ENCODE data around the gene CHCT1. TPM values are rescaled to one million over a fixed set of nuclear protein-coding genes. Genes with fewer than 3 reads are reported as not detected.

Gene CHCT1
- total RNA-seq, 1 experiment from 2014 or later: 0.88 TPM

- POLR2A ChIA-PET (ENCODE audit: low non-redundant PET): no interaction called here
- peaks cover 40% of the 10 kb centered on the region for H3K4me1 ChIP-seq (ENCODE audit: insufficient read depth, low read length, poor library complexity, severe bottlenecking)
- no peaks in the 10 kb centered on the region for H3K27me3 ChIP-seq (replicated peaks; ENCODE audit: insufficient read depth, low read depth, low read length, poor library complexity)
- CTCF ChIA-PET: no interaction called here
- no peak overlapping the region for H3K4me3 ChIP-seq (ENCODE audit: low read depth, low read length, poor library complexity, severe bottlenecking)
- BruUV-seq (replicated peaks): no TSS peak
- no peaks in the 10 kb centered on the region for H3K9me3 ChIP-seq (ENCODE audit: low read depth, low read length, poor library complexity, severe bottlenecking)
- no peak overlapping the region for H3K27ac ChIP-seq (ENCODE audit: low read depth, low read length, poor library complexity, severe bottlenecking)
- no peaks in the 10 kb centered on the region for H3K36me3 ChIP-seq (ENCODE audit: insufficient read depth, low read length, poor library complexity, severe bottlenecking)
- DNase-seq (ENCODE audit: low spot score): no peak
- TF ChIP-seq EZH2 (IDR thresholded peaks at IDR 0.05; ENCODE audit: borderline replicate concordance, low read depth, low read length, poor library complexity, severe bottlenecking): no peak
- TF ChIP-seq, protein P1, sequence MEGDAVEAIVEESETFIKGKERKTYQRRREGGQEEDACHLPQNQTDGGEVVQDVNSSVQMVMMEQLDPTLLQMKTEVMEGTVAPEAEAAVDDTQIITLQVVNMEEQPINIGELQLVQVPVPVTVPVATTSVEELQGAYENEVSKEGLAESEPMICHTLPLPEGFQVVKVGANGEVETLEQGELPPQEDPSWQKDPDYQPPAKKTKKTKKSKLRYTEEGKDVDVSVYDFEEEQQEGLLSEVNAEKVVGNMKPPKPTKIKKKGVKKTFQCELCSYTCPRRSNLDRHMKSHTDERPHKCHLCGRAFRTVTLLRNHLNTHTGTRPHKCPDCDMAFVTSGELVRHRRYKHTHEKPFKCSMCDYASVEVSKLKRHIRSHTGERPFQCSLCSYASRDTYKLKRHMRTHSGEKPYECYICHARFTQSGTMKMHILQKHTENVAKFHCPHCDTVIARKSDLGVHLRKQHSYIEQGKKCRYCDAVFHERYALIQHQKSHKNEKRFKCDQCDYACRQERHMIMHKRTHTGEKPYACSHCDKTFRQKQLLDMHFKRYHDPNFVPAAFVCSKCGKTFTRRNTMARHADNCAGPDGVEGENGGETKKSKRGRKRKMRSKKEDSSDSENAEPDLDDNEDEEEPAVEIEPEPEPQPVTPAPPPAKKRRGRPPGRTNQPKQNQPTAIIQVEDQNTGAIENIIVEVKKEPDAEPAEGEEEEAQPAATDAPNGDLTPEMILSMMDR (conservative IDR thresholded peaks at IDR 0.05; ENCODE audit: low read depth, low read length): no peak
- intact Hi-C loops (cut with micrococcal nuclease; ENCODE audit: unreplicated experiment): no loop called here
Measured at GRCh38 chr17:60393840-60394723, 28.2 kb upstream of the CHCT1 start.

GRCh38 chr17:60395508-60396065, 26.7 kb upstream of the CHCT1 start:
- no TSS peak for BruUV-seq (replicated peaks)
- H3K4me1 ChIP-seq (ENCODE audit: insufficient read depth, low read length, poor library complexity, severe bottlenecking): peaks cover 27% of the 10 kb centered on the region
- TF ChIP-seq, protein P1 (conservative IDR thresholded peaks at IDR 0.05; ENCODE audit: low read depth, low read length): no peak
- no peak for TF ChIP-seq EZH2 (IDR thresholded peaks at IDR 0.05; ENCODE audit: borderline replicate concordance, low read depth, low read length, poor library complexity, severe bottlenecking)
- H3K36me3 ChIP-seq (ENCODE audit: insufficient read depth, low read length, poor library complexity, severe bottlenecking): no peaks in the 10 kb centered on the region
- ChIA-PET CTCF (no interaction called here), POLR2A (ENCODE audit: low non-redundant PET) (no interaction called here)
- intact Hi-C loops (cut with micrococcal nuclease; ENCODE audit: unreplicated experiment): no loop called here
- no peaks in the 10 kb centered on the region for H3K27me3 ChIP-seq (replicated peaks; ENCODE audit: insufficient read depth, low read depth, low read length, poor library complexity)
- no peaks in the 10 kb centered on the region for H3K9me3 ChIP-seq (ENCODE audit: low read depth, low read length, poor library complexity, severe bottlenecking)
- H3K27ac ChIP-seq (ENCODE audit: low read depth, low read length, poor library complexity, severe bottlenecking): no peak overlapping the region
- H3K4me3 ChIP-seq (ENCODE audit: low read depth, low read length, poor library complexity, severe bottlenecking): no peak overlapping the region
- peak; percentile 70 for DNase-seq (ENCODE audit: low spot score)

- Histone ChIP-seq H3K9me3 (ENCODE audit: low read depth, low read length, poor library complexity, severe bottlenecking) (no peaks in the 10 kb centered on the region), H3K4me3 (ENCODE audit: low read depth, low read length, poor library complexity, severe bottlenecking) (no peak overlapping the region), H3K4me1 (ENCODE audit: insufficient read depth, low read length, poor library complexity, severe bottlenecking) (peaks cover 22% of the 10 kb centered on the region), H3K27me3 (replicated peaks; ENCODE audit: insufficient read depth, low read depth, low read length, poor library complexity) (no peaks in the 10 kb centered on the region), H3K27ac (ENCODE audit: low read depth, low read length, poor library complexity, severe bottlenecking) (no peak overlapping the region), H3K36me3 (ENCODE audit: insufficient read depth, low read length, poor library complexity, severe bottlenecking) (no peaks in the 10 kb centered on the region)
- ChIA-PET POLR2A (ENCODE audit: low non-redundant PET) (no interaction called here), CTCF (no interaction called here)
- no TSS peak for BruUV-seq (replicated peaks)
- DNase-seq (ENCODE audit: low spot score): no peak
- intact Hi-C loops (cut with micrococcal nuclease; ENCODE audit: unreplicated experiment): no loop called here
- no peak for TF ChIP-seq EZH2 (IDR thresholded peaks at IDR 0.05; ENCODE audit: borderline replicate concordance, low read depth, low read length, poor library complexity, severe bottlenecking)
- TF ChIP-seq, protein P1 (conservative IDR thresholded peaks at IDR 0.05; ENCODE audit: low read depth, low read length): no peak
Measured at GRCh38 chr17:60396412-60396811, 25.9 kb upstream of the CHCT1 start.

Measured in A673 (cell line).